ENCODE data around the gene PPP1R37. TPM values are rescaled to one million over a fixed set of nuclear protein-coding genes. Genes with fewer than 3 reads are reported as not detected.

PPP1R37 gene
- total RNA-seq, 2 experiments from 2014 or later = 20.9 to 21.2 TPM

- Mint-ChIP-seq H3K4me3 (no peak overlapping the region), H3K27ac (no peak overlapping the region), H3K4me1 (ENCODE audit: low read depth) (peaks cover 23% of the 10 kb centered on the region), H3K9me3 (peaks cover 2% of the 10 kb centered on the region), H3K27me3 (peaks cover 27% of the 10 kb centered on the region), H3K36me3 (ENCODE audit: low read depth) (peaks cover 7% of the 10 kb centered on the region)
- no peak for TF ChIP-seq CTCF (IDR thresholded peaks at IDR 0.05)
- ATAC-seq = no peak
- ChIA-PET CTCF (interaction anchor here (1.4 to 2.6 kb wide), 2 partner anchors 27 to 29 kb away, joined by 4 to 6 read pairs; no protein-coding TSS in a partner anchor), POLR2A (interaction anchor here (0.7 to 1.5 kb wide), 4 partner anchors 11 to 365 kb away, joined by 3 to 5 read pairs (median 5); partner anchors contain the start of gene BLOC1S3)
- DNase-seq = peak; percentile 50
- intact Hi-C loops (cut with micrococcal nuclease) = no loop called here
Observed at GRCh38 chr19:45154064-45154827, 61.3 kb downstream of the PPP1R37 start.

GRCh38 chr19:45156011-45156630 is 63.1 kb downstream of the PPP1R37 start:
- DNase-seq (no peak), ATAC-seq (no peak)
- peaks cover 27% of the 10 kb centered on the region for H3K27me3 Mint-ChIP-seq
- H3K4me3 Mint-ChIP-seq = no peak overlapping the region
- peaks cover 19% of the 10 kb centered on the region for H3K4me1 Mint-ChIP-seq (ENCODE audit: low read depth)
- TF ChIP-seq CTCF (IDR thresholded peaks at IDR 0.05) = no peak
- ChIA-PET POLR2A (interaction anchor here (1.2 kb wide), 1 partner anchor 23 kb away, joined by 3 read pairs; the partner anchor contains the start of gene BLOC1S3), CTCF (interaction anchor here (1.4 to 1.5 kb wide), 2 partner anchors 31 kb away, joined by 3 to 4 read pairs; no protein-coding TSS in a partner anchor)
- intact Hi-C loops (cut with micrococcal nuclease) = no loop called here
- peaks cover 7% of the 10 kb centered on the region for H3K36me3 Mint-ChIP-seq (ENCODE audit: low read depth)
- no peak overlapping the region for H3K27ac Mint-ChIP-seq
- H3K9me3 Mint-ChIP-seq = peaks cover 2% of the 10 kb centered on the region

- intact Hi-C loops (cut with micrococcal nuclease) = no loop called here
- DNase-seq = no peak
- CTCF ChIA-PET = interaction anchor here (1.5 kb wide), 1 partner anchor 30 kb away, joined by 3 read pairs; no protein-coding TSS in a partner anchor
- H3K27me3 Mint-ChIP-seq = peaks cover 23% of the 10 kb centered on the region
- H3K4me1 Mint-ChIP-seq (ENCODE audit: low read depth) = peaks cover 14% of the 10 kb centered on the region
- TF ChIP-seq CTCF (IDR thresholded peaks at IDR 0.05) = no peak
- no peak for ATAC-seq
- H3K9me3 Mint-ChIP-seq = peaks cover 2% of the 10 kb centered on the region
- no peak overlapping the region for H3K27ac Mint-ChIP-seq
- POLR2A ChIA-PET = interaction anchor here (1.2 kb wide), 1 partner anchor 22 kb away, joined by 3 read pairs; the partner anchor contains the start of gene BLOC1S3
- H3K36me3 Mint-ChIP-seq (ENCODE audit: low read depth) = peaks cover 7% of the 10 kb centered on the region
- H3K4me3 Mint-ChIP-seq = no peak overlapping the region
Observed at GRCh38 chr19:45156751-45157150, 63.8 kb downstream of the PPP1R37 start.

- Mint-ChIP-seq H3K27ac (no peak overlapping the region), H3K4me1 (ENCODE audit: low read depth) (peaks cover 11% of the 10 kb centered on the region), H3K36me3 (ENCODE audit: low read depth) (peaks cover 2% of the 10 kb centered on the region), H3K27me3 (peaks cover 17% of the 10 kb centered on the region), H3K4me3 (no peak overlapping the region), H3K9me3 (no peaks in the 10 kb centered on the region)
- intact Hi-C loops (cut with micrococcal nuclease) = no loop called here
- ATAC-seq (no peak), DNase-seq (no peak)
- ChIA-PET POLR2A (interaction anchor here (0.9 to 1.7 kb wide), 3 partner anchors 9 to 41 kb away, joined by 3 to 5 read pairs (median 4); partner anchors contain the start of genes BLOC1S3 and TRAPPC6A), CTCF (no interaction called here)
- no peak for TF ChIP-seq CTCF (IDR thresholded peaks at IDR 0.05)
Observed at GRCh38 chr19:45158503-45159209, 65.7 kb downstream of the PPP1R37 start.
